Stimulated activated CD8-positive, alpha-beta memory T cell treated with anti-CD3 and anti-CD28 coated beads, Interleukin-7, amount 100 ng/mL, for 1 hour (primary cell): Measurements from ENCODE around the gene RTCB.
"Not testable (repeated sequence)": the region's sequence is repeated elsewhere in the genome, so short reads cannot be mapped to it uniquely, and the experiment has no call there.

Experiments
- DNase-seq, 2 donors: peaks; one replicate each; pipeline ENCODE4 v3.0.0-alpha.2; 2020; ENCODE audit warnings: low read depth in 2 of 2

RTCB gene

DNA sequence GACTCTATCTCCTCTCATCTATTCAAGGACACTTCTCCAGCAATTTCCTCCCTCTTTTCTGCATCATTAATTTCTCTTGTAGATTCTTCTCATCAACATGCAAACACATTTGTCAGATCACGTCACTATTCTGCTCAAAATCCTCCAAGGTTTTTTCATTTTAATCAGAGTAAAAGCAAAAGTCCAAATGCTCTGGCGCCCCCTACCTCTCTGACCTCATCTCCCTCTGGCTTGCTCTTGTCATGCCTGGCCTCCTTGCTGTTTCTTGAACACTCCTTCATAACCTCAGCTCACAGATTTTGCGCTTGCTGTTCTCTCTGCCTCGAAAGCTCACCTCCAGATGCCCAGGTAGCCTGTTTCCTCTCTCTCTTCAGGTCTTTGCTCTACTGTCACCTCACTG lies 22.4 kb downstream of the RTCB start:
- DNase-seq, result no peak

GRCh38 chr22:32385681-32386080 lies 26.4 kb downstream of the RTCB start:
- DNase-seq, result no peak

DNA sequence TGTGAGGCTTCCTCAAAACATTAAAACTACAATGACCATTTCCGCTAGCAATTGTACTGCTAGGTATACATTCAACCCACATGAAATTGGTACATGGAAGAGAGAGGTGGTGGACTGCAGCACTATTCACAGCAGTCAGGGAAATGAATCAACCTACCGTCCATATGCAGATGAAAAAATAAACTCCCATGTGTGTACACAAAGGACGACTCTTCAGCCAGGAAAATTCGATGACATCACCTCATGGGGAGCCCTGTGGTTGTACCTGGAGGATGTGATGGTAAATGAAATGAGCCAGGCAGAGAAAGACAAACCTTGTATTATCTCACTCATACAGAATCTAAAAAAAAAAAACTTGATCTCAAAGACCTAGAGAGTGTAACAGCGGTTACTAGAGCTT lies 31.1 kb downstream of the RTCB start:
- DNase-seq, result no peak

- DNase-seq, result no peak
Measured at GRCh38 chr22:32378707-32379272, 33.3 kb downstream of the RTCB start.

DNA sequence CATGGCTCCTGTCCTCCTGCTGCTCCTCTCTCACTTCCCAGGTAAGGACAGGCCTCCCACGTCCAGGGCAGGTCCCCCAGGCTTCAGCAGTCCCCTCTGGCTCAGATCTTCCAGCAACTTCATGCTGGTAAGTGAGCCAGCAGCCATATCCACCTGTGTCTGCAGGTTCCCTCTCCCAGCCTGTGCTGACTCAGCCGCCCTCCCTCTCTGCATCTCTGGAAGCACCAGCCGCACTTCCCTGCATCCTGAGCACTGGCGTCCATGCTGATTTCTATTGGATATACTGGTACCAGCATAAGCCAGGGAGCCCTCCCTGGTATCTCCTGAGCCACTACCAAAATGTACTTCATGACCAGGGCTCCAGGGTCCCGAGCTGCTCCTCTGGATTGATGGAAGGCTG lies 35.4 kb downstream of the RTCB start:
- no peak for DNase-seq

- DNase-seq, result no peak
Measured at GRCh38 chr22:32375678-32376450, 36.2 kb downstream of the RTCB start.

- no peak for DNase-seq
Measured at GRCh38 chr22:32364210-32364609, 47.8 kb downstream of the RTCB start.

DNA sequence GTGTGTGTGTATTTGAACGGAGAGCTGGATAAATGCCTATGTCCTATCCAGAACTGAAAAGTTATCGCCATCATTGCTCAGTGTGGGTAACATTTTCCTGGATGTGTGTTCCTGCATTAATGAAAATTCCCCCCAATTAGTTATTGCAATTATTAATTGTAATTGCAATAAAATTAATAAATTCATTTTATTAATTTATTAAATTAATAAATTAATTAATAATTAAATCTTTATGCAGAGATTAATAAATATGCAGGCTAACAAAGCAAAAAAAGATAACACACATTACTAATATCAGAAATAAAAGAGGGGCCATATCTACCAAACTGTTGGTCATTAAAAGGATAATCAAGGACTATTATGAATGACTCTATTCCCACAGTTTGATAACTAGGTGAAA lies 50.8 kb downstream of the RTCB start:
- DNase-seq, result no peak

DNA sequence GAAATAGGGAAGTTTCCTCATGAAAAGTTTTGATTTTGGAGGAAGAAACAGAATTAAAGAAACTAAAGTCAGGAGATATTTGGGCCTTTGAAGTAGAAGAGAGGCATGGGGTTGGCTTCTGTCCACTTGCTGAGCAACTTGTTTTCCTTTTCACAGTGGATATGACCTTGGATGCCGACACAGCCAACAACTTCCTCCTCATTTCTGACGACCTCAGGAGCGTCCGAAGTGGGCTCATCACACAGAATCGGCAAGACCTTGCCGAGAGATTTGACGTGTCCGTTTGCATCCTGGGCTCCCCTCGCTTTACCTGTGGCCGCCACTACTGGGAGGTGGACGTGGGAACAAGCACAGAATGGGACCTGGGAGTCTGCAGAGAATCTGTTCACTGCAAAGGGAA lies 52.0 kb downstream of the RTCB start:
- not testable (repeated sequence) for DNase-seq

GRCh38 chr22:32357567-32357966 lies 54.5 kb downstream of the RTCB start, which contains the start of gene RFPL3:
Gene RFPL3, plus strand, starts transcription at chr22:32357867. Its CDS starts 205 bp downstream, at chr22:32358072.
- not testable (repeated sequence) for DNase-seq

DNA sequence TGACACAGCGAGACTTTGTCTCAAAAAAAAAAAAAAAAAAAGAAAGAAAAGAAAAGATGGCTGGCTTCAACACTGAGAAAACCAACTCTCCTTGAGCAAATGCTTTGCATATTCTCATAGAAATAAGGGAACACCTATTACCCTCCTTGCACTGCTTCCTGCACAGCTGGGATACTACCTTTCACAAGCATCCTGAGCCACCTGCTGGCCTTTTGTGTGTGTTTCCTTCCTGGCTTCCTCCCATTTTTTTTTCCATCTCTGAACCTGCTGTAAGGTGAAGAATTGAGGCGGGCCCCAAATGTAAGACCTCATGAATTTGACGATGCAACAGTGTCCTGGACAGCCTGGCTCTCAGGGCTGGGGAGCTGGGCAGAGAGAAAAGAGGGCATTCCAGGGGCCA lies 56.3 kb downstream of the RTCB start:
- no peak for DNase-seq

GRCh38 chr22:32354360-32355351 lies 57.4 kb downstream of the RTCB start:
- DNase-seq, result no peak

DNA sequence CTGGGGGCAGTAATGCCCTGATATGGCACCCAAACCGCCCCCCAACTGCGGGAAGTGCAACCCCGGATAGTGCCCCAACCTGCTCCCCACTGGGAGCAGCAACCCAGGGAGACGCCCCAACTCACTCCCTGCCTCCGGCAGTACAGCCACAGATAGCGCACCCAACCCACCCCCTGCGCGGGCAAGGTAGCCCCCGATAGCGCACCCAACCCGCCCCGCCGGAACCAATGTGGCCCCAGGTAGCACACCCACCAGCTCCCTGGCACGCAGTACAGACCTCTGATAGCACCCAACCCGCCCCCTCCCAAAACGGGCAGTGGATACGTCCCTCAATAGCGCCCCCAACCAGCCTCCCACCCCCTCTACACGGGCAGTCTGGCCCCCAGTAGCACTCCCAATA lies 58.2 kb downstream of the RTCB start:
- DNase-seq, result no peak

DNA sequence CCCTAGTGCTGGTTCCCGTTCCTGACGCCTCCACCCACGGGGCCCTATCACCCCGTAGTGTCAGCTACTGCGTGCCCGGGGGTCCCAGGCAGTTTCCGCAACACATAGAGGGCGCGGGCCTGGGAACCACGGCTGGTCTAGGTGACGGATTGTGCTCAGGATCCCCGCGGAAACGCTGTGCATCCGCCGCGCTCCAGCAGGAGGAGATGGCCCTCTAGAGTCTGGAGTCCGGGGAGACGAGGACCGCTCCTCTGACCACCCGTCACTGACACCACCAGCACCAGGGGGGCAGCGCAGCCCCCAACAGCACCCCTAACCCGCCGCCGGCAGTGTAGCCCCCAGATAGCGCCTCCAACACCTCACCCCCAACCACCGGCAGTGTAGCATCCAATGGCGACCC lies 58.8 kb downstream of the RTCB start:
- no peak for DNase-seq

GRCh38 chr22:32352681-32353080 lies 59.4 kb downstream of the RTCB start:
- DNase-seq, result no peak

GRCh38 chr22:32351875-32352274 lies 60.2 kb downstream of the RTCB start:
- not testable (repeated sequence) for DNase-seq

DNA sequence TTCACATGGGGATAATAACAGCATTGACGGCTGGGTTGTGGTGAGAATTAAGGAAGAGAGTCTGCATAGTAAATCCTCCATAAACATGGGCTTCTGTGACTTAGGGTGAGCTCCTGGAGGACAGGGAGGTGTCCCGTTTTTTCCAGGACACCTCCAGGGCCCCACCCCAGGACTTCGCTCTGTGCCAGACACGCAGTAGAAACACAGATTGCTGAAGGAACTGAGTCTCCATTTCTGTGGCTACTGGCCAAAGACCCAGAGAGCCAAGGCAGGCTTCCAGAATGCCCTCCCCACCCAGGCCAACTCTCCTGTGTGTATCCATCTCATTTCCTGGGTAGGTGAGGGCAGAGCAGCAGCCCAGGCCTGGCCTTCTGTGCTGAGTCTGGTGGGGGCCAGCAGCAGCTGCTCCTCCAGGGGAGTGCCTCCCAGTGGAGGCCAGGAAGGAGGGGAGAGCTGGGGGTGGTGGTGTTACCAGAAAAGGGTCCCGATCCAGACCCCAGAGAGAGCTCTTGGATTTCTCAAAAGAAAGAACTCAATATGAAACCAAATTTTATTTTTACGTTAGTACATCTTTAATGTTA lies 63.9 kb downstream of the RTCB start:
- DNase-seq, result no peak

GRCh38 chr22:32343941-32344340 lies 68.1 kb downstream of the RTCB start:
- DNase-seq, result no peak

DNA sequence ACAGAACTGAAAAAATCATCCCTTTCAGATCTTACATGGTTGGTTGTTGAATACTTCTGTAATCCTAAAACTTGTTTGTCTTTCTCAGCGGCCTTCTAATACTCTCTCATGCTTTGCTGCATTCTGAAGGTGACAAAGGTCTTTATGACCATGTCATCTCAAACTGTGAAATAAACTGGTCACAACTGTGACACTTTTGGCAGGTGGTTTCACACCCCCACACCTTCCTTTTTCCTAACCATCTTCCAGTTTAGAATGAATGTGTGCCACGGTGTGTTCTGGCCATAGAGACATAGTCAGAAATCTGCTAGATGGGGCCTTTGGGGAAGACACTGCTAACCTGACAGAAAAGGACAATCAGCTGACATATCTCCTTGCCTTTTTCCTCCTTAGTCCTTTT lies 69.1 kb downstream of the RTCB start:
- no peak for DNase-seq

DNA sequence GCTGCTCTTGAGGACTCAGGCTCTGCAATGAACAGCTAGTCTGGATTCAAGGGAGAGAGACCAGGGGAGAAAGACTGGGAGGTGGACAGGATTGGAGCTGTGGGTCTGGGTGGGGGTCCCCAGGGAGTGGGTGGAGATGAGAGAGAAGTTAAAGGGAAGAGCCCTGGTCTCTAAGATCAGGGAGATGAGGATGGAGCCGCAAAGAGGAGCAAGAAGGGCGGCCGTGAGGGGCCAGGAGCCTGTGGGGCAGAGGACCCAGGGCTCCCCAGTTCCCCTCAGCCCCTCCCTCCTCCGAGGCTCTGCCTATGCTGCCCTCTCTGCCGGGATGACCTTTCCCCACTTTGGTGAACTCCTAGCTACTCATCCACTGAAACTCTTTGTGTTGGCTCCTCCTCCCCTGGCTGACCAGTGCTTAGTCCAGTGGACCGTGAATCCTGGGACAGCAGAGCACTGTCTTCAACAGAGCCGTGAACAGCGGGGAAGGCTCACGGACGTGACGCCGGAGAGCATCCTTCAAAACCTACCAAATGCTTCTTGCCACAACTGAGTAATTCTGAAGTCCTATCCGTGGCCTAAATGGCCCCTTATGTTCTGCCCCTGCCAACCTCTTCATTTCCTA lies 70.8 kb downstream of the RTCB start:
- DNase-seq, result no peak

- DNase-seq, result no peak
Measured at GRCh38 chr22:32340411-32340810, 71.6 kb downstream of the RTCB start.
